KMS-11 (cell line): ENCODE measurements around the gene SMIM29.
A peak's percentile ranks its signal among the peaks of the same experiment; 100 is the strongest.

ENCODE experiments used
- H2AFZ ChIP-seq: fragments of 200-600 bp; sonication (generic); 2 replicates; pipeline ENCODE4 v1.6.1; 2016; ENCODE audit warnings: antibody characterized with exemption, mixed run types, low read depth
- H3K27ac ChIP-seq: fragments of 200-600 bp; sonication (generic); 2 replicates; pipeline ENCODE4 v1.6.1; 2016; ENCODE audit warnings: mild to moderate bottlenecking, mixed run types
- H3K27me3 ChIP-seq: fragments of 200-600 bp; sonication (generic); 2 replicates; pipeline ENCODE4 v1.6.1; 2017; ENCODE audit warnings: mild to moderate bottlenecking, low read depth, mixed run types, moderate library complexity; ENCODE audit not compliant: insufficient read depth
- H3K36me3 ChIP-seq: fragments of 200-600 bp; sonication (generic); 2 replicates; pipeline ENCODE4 v1.6.1; 2017; ENCODE audit warnings: mild to moderate bottlenecking, mixed run types; ENCODE audit not compliant: insufficient read depth
- H3K4me1 ChIP-seq: fragments of 200-600 bp; sonication (generic); 2 replicates; pipeline ENCODE4 v1.6.1; 2016; ENCODE audit warnings: mild to moderate bottlenecking, low read depth, mixed run types; ENCODE audit not compliant: poor library complexity, severe bottlenecking
- H3K4me2 ChIP-seq: fragments of 200-600 bp; sonication (generic); 2 replicates; pipeline ENCODE4 v1.7.0; 2016; ENCODE audit warnings: mild to moderate bottlenecking, mixed run types
- H3K4me3 ChIP-seq: fragments of 200-600 bp; sonication (generic); IDR thresholded peaks from 2 replicates; pipeline ENCODE4 v1.6.1; 2017; ENCODE audit warnings: low read depth, low read length, mixed read lengths; ENCODE audit not compliant: insufficient read depth
- H3K79me2 ChIP-seq: fragments of 200-600 bp; sonication (generic); 2 replicates; pipeline ENCODE4 v1.6.1; 2016; ENCODE audit warnings: low read depth, mixed run types; ENCODE audit not compliant: insufficient read depth
- H3K9ac ChIP-seq: fragments of 200-600 bp; sonication (generic); 2 replicates; pipeline ENCODE4 v1.6.1; 2016; ENCODE audit warnings: mild to moderate bottlenecking, mixed run types
- H4K20me1 ChIP-seq: fragments of 200-600 bp; sonication (generic); 2 replicates; pipeline ENCODE4 v1.6.1; 2016; ENCODE audit warnings: mild to moderate bottlenecking, mixed run types; ENCODE audit not compliant: insufficient read depth
- CTCF ChIP-seq: fragments of 200-600 bp; sonication (generic); conservative IDR thresholded peaks from 2 replicates; pipeline ENCODE4 v1.6.1; 2017; ENCODE audit warnings: low read depth, mild to moderate bottlenecking, antibody characterized with exemption, low read length, moderate library complexity, mixed read lengths

SMIM29 gene

GRCh38 chr6:34239500-34239825 lies 9.3 kb downstream of the SMIM29 start:
- no peak overlapping the region for H3K4me3 ChIP-seq
- peak overlapping the region; percentile 96; the same call in 1 of the 2 replicates for H3K27ac ChIP-seq
- no peak overlapping the region for H2AFZ ChIP-seq

GRCh38 chr6:34238585-34239499 lies 10.0 kb downstream of the SMIM29 start:
- H3K27ac ChIP-seq = peak overlapping the region; percentile 96
- H4K20me1 ChIP-seq = no peaks in the 10 kb centered on the region
- peak overlapping the region; percentile 69 for H3K4me2 ChIP-seq
- no peak overlapping the region for H3K4me3 ChIP-seq
- no peak overlapping the region for H2AFZ ChIP-seq
- no peaks in the 10 kb centered on the region for H3K27me3 ChIP-seq
- H3K79me2 ChIP-seq = peaks cover 46% of the 10 kb centered on the region
- TF ChIP-seq CTCF = no peak
- peak overlapping the region; percentile 100 for H3K9ac ChIP-seq
- H3K4me1 ChIP-seq = peaks cover 31% of the 10 kb centered on the region
- H3K36me3 ChIP-seq = no peaks in the 10 kb centered on the region; the same call in 1 of the 2 replicates

More at GRCh38 chr6:34239500-34239825, 9.3 kb downstream of the SMIM29 start:
- TF ChIP-seq CTCF = no peak
- Histone ChIP-seq H3K4me1 (peaks cover 37% of the 10 kb centered on the region), H3K27me3 (no peaks in the 10 kb centered on the region), H3K36me3 (no peaks in the 10 kb centered on the region; the same call in 1 of the 2 replicates), H3K9ac (peak overlapping the region; percentile 100; the same call in 1 of the 2 replicates), H4K20me1 (no peaks in the 10 kb centered on the region), H3K79me2 (peaks cover 46% of the 10 kb centered on the region), H3K4me2 (peak overlapping the region; percentile 69; the same call in 1 of the 2 replicates)

DNA sequence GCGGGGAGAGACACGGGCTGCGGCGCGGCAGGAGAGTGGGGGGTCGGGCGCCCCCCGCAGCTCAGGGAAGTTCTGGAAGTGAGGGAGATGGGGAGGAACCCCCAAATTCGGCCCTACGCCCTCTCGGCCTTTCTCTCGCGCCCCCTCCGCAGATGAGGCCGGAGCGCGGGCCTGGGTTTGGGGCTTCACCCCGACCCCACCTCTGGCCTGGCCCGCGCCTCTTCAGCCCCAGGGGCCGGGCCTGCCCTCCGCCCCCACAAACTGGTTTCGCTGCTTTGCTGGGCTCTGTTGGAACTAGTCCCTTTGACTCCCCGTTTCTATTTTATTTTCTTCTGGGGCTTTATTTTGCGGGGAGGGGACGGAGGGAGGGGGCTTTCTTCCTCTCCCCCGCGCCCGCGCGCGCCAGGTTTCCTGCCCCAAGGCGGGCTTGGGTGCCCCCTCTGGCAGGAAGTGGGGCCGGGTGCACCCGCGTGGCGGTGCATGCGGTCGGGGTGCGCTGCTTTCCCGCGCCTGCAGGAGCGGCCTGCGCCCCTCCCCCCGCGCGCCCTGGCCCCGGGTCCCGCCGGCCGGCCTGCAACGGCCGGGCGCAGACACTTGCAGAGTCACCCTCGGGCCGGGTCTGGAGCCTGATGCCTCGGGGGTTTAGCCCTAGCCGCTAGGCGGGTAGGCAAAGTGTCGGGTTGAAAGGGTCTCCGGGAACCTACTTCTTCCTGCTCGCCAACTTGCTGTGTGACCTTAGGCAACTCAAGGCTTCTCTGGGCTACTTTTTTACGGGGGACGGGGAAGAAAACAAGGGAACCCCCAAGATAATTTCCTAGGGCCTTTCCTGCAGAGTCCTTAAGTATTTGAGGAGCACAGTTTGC lies 10.9 kb downstream of the SMIM29 start:
- Histone ChIP-seq H3K4me3 (no peak overlapping the region), H3K79me2 (peaks cover 46% of the 10 kb centered on the region), H3K9ac (peak overlapping the region; percentile 100), H3K4me1 (peaks cover 23% of the 10 kb centered on the region), H3K27me3 (no peaks in the 10 kb centered on the region), H3K36me3 (no peaks in the 10 kb centered on the region; the same call in 1 of the 2 replicates), H2AFZ (peak overlapping the region; percentile 44; the same call in 1 of the 2 replicates), H3K4me2 (peak overlapping the region; percentile 69), H3K27ac (peak overlapping the region; percentile 96), H4K20me1 (no peaks in the 10 kb centered on the region)
- peak; percentile 46 for TF ChIP-seq CTCF

GRCh38 chr6:34237316-34237721 lies 11.5 kb downstream of the SMIM29 start:
- no peaks in the 10 kb centered on the region for H4K20me1 ChIP-seq
- peaks cover 46% of the 10 kb centered on the region for H3K79me2 ChIP-seq
- H3K27ac ChIP-seq = peak overlapping the region; percentile 96
- no peak for TF ChIP-seq CTCF
- H2AFZ ChIP-seq = no peak overlapping the region
- no peaks in the 10 kb centered on the region for H3K27me3 ChIP-seq
- H3K9ac ChIP-seq = peak overlapping the region; percentile 100
- H3K36me3 ChIP-seq = no peaks in the 10 kb centered on the region; the same call in 1 of the 2 replicates
- H3K4me1 ChIP-seq = peaks cover 19% of the 10 kb centered on the region
- no peak overlapping the region for H3K4me2 ChIP-seq
- H3K4me3 ChIP-seq = no peak overlapping the region
